SK-N-SH (cell line): Measurements from ENCODE around the gene MAP10. TPM values are rescaled to one million over a fixed set of nuclear protein-coding genes. Genes with fewer than 3 reads are reported as not detected.

Experiments used
- CTCF ChIA-PET: fragments of 300-600, 350-600 bp; formaldehyde crosslinking; extraction: SDS; loops from one replicate; lab custom pipeline; 2021; lab: Yijun Ruan, JAX
- POLR2A ChIA-PET: fragments of 350-600 bp; sonication (Branson Sonifier 250); formaldehyde crosslinking; extraction: SDS; loops from one replicate; lab custom pipeline; 2020; ENCODE audit warnings: antibody characterized with exemption, inconsistent platforms; lab: Yijun Ruan, JAX
- DNase-seq: peaks from one replicate; pipeline ENCODE4 v3.0.0; 2012
- H2AFZ ChIP-seq: fragments of 200-600 bp; sonication (generic); 2 replicates; pipeline ENCODE4 v1.8.1; 2016; ENCODE audit warnings: antibody characterized with exemption, mild to moderate bottlenecking, low read depth
- H3F3A ChIP-seq: fragments of 200-600 bp; sonication (generic); replicated peaks from 2 replicates; pipeline ENCODE3; 2016; ENCODE audit warnings: antibody characterized with exemption, mild to moderate bottlenecking; ENCODE audit not compliant: insufficient read depth
- H3K27ac ChIP-seq, 2 experiments: fragments of 200-500 bp in 1 of 2; fragments of 200-600 bp in 1 of 2; sonication (Bioruptor generic) in 1 of 2; sonication (generic), shearing (Covaris generic) in 1 of 2; 2 replicates each; pipeline versions ENCODE4 v1.5.1 to v1.6.1; 2014 to 2016; ENCODE audit warnings: low read depth in 2 of 2, inconsistent platforms in 1 of 2, low read length in 1 of 2, mild to moderate bottlenecking in 1 of 2, mixed read lengths in 1 of 2
- H3K27me3 ChIP-seq: fragments of 200-600 bp; sonication (generic), shearing (Covaris generic); 2 replicates; pipeline ENCODE4 v1.6.1; 2016; ENCODE audit warnings: mixed run types; ENCODE audit not compliant: insufficient read depth
- H3K36me3 ChIP-seq, 2 experiments: fragments of 200-500 bp in 1 of 2; fragments of 200-600 bp in 1 of 2; sonication (Bioruptor generic) in 1 of 2; sonication (generic) in 1 of 2; replicated peaks in 1 of 2; 2 replicates each; pipeline versions ENCODE3 to v1.5.1; 2014 to 2016; ENCODE audit warnings: low read length in 1 of 2, mild to moderate bottlenecking in 1 of 2; ENCODE audit not compliant: insufficient read depth in 2 of 2, control insufficient read depth in 1 of 2
- H3K4me1 ChIP-seq, 2 experiments: fragments of 200-500 bp in 1 of 2; fragments of 200-600 bp in 1 of 2; sonication (Bioruptor generic) in 1 of 2; sonication (generic), shearing (Covaris generic) in 1 of 2; 2 replicates each; pipeline versions ENCODE4 v1.5.1 to v1.6.1; 2014 to 2016; ENCODE audit warnings: low read depth in 1 of 2, low read length in 1 of 2, mixed run types in 1 of 2; ENCODE audit not compliant: insufficient read depth in 2 of 2, control insufficient read depth in 1 of 2
- H3K4me2 ChIP-seq: fragments of 200-600 bp; sonication (generic), shearing (Covaris generic); 2 replicates; pipeline ENCODE4 v1.6.1; 2017; ENCODE audit warnings: mixed run types
- H3K4me3 ChIP-seq, 2 experiments: fragments of 200-500 bp in 1 of 2; fragments of 200-600 bp in 1 of 2; sonication (Bioruptor generic) in 1 of 2; sonication (generic), shearing (Covaris generic) in 1 of 2; 2 replicates each; pipeline versions ENCODE4 v1.5.1 to v1.8.1; 2014 to 2016; ENCODE audit warnings: low read depth in 2 of 2, inconsistent platforms in 1 of 2, low read length in 1 of 2, mild to moderate bottlenecking in 1 of 2, mixed read lengths in 1 of 2, moderate library complexity in 1 of 2
- H3K79me2 ChIP-seq: fragments of 200-600 bp; sonication (generic); 2 replicates; pipeline ENCODE4 v1.8.1; 2017; ENCODE audit warnings: mild to moderate bottlenecking; ENCODE audit not compliant: insufficient read depth
- H3K9ac ChIP-seq: fragments of 200-600 bp; sonication (generic); 2 replicates; pipeline ENCODE4 v1.6.1; 2017; ENCODE audit warnings: mixed run types
- H3K9me2 ChIP-seq: fragments of 200-600 bp; sonication (generic); 2 replicates; pipeline ENCODE4 v1.6.1; 2017; ENCODE audit warnings: mixed run types
- H3K9me3 ChIP-seq: fragments of 200-600 bp; sonication (generic); 2 replicates; pipeline ENCODE4 v1.6.1; 2017; ENCODE audit warnings: mixed run types, mild to moderate bottlenecking, moderate library complexity
- H4K20me1 ChIP-seq: fragments of 200-600 bp; sonication (generic); 2 replicates; pipeline ENCODE4 v1.6.1; 2017; ENCODE audit warnings: mild to moderate bottlenecking, mixed run types; ENCODE audit not compliant: insufficient read depth
- CHD2 ChIP-seq: fragments of 150-350 bp; IDR thresholded peaks from 2 replicates; pipeline ENCODE4 v1.6.1; 2018; ENCODE audit warnings: low read length; ENCODE audit not compliant: partially characterized antibody
- ELF1 ChIP-seq: IDR thresholded peaks from 2 replicates; pipeline ENCODE4 v1.4.0; 2012
- FOXJ3 ChIP-seq: sonication (generic); formaldehyde crosslinking; IDR thresholded peaks from 2 replicates; pipeline ENCODE4 v1.5.1; 2020; ENCODE audit warnings: mild to moderate bottlenecking, missing genetic modification reagents
- GABPA ChIP-seq: IDR thresholded peaks from 2 replicates; pipeline ENCODE4 v1.4.0; 2012; ENCODE audit warnings: low read depth, mild to moderate bottlenecking
- GATA2 ChIP-seq: sonication (generic); formaldehyde crosslinking; IDR thresholded peaks from 2 replicates; pipeline ENCODE4 v1.5.0; 2020; ENCODE audit warnings: mild to moderate bottlenecking, missing genetic modification reagents
- JUND ChIP-seq: IDR thresholded peaks from 2 replicates; pipeline ENCODE4 v1.4.0; 2012
- MEF2A ChIP-seq: IDR thresholded peaks from 2 replicates; pipeline ENCODE4 v1.4.0; 2012; ENCODE audit warnings: low read depth, borderline replicate concordance
- MXI1 ChIP-seq: IDR thresholded peaks from 2 replicates; pipeline ENCODE4 v1.6.1; 2012; ENCODE audit warnings: mild to moderate bottlenecking, low read depth, low read length, improper control_type of control experiment
- NRF1 ChIP-seq: IDR thresholded peaks from 2 replicates; pipeline ENCODE4 v1.6.1; 2012; ENCODE audit warnings: low read depth, mild to moderate bottlenecking, low read length
- POLR2AphosphoS5 ChIP-seq: IDR thresholded peaks from 2 replicates; pipeline ENCODE4 v1.6.1; 2012; ENCODE audit warnings: low read depth, low read length
- RAD21 ChIP-seq: IDR thresholded peaks from 2 replicates; pipeline ENCODE4 v1.6.1; 2012; ENCODE audit warnings: mild to moderate bottlenecking, low read length
- RCOR1 ChIP-seq: fragments of 150-350 bp; IDR thresholded peaks from 2 replicates; pipeline ENCODE4 v1.6.1; 2017; ENCODE audit warnings: antibody characterized with exemption, low read length
- RFX5 ChIP-seq: IDR thresholded peaks from 2 replicates; pipeline ENCODE4 v1.6.1; 2012; ENCODE audit warnings: mild to moderate bottlenecking, improper control_type of control experiment, low read length
- RXRA ChIP-seq: IDR thresholded peaks from 2 replicates; pipeline ENCODE4 v1.4.0; 2012; ENCODE audit warnings: low read depth, mild to moderate bottlenecking, borderline replicate concordance
- TAF1 ChIP-seq: IDR thresholded peaks from 2 replicates; pipeline ENCODE4 v1.6.1; 2012; ENCODE audit warnings: low read depth, mild to moderate bottlenecking, low read length, moderate library complexity, borderline replicate concordance
- WGBS: methylation state at CpG from one replicate; pipeline ENCODE4 v1.1.6; 2017; ENCODE audit warnings: low lambda C conversion rate; 5-methylcytosine and 5-hydroxymethylcytosine counted together
- polyA plus RNA-seq, 3 experiments: library from polyadenylated mRNA; depleted of rRNA; stranded (reverse); fragments of >200 nt; gene quantifications; 2 replicates each; pipeline ENCODE4 v1.2.3, GENCODE V29; 2012
- TF ChIP-seq, protein P1 (sequence below): IDR thresholded peaks from 2 replicates; pipeline ENCODE4 v1.4.0; 2012; ENCODE audit warnings: low read depth, borderline replicate concordance
- TF ChIP-seq, protein P2 (sequence below): fragments of 150-350 bp; IDR thresholded peaks from 2 replicates; pipeline ENCODE4 v1.6.1; 2017; ENCODE audit warnings: antibody characterized with exemption, low read length, low read depth, borderline replicate concordance
- TF ChIP-seq, protein P3 (sequence below): fragments of 150-350 bp; IDR thresholded peaks from 2 replicates; pipeline ENCODE4 v1.6.1; 2016; ENCODE audit warnings: mild to moderate bottlenecking, low read depth, low read length
- TF ChIP-seq, protein P4 (sequence below): IDR thresholded peaks from 2 replicates; pipeline ENCODE4 v1.4.0; 2012; ENCODE audit warnings: low read depth
- TF ChIP-seq, protein P5 (sequence below): IDR thresholded peaks from 2 replicates; pipeline ENCODE4 v1.6.1; 2012; ENCODE audit warnings: mild to moderate bottlenecking, low read depth, low read length, moderate library complexity

Gene MAP10
- polyA plus RNA-seq, 1 of the 3 experiments (the other 2 are of a cell fraction) = 0.43 TPM

DNA sequence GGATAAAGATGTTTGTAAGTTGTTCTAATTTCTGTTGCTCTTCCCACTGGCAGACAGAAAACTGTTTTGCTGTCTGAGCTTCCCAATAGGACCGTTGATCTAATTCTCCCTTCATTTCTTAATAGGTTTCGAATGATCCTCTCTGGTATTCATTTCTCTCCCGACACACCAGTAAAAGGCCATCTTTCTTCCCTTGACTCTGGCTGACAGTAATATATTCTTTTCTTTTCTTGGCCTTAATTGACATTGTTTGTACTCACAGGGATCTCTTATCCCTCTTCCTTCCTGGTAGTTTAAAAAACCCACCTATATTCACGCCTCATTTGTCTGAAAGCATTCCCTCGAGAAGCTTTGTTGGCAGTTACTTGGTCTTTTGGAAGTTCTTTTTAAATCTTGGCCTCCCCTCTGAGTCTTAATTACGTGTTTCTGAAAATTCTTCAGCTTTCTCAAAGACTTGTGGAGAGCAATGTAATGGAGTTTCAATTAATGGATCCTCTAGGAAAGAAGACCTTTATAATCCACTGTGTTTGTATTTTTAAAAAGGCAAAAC lies 40.3 kb downstream of the MAP10 start:
- no peak overlapping the region for H2AFZ ChIP-seq

More for the DNA sequence above, 40.3 kb downstream of the MAP10 start:
- Histone ChIP-seq H3K27me3 (no peaks in the 10 kb centered on the region), H3K36me3 (no peaks in the 10 kb centered on the region), H3F3A (no peaks in the 10 kb centered on the region), H3K27ac (no peak overlapping the region), H3K9me2 (no peaks in the 10 kb centered on the region), H3K4me2 (no peak overlapping the region), H3K79me2 (no peaks in the 10 kb centered on the region), H3K4me3 (no peak overlapping the region), H3K4me1 (no peaks in the 10 kb centered on the region), H4K20me1 (no peaks in the 10 kb centered on the region), H3K9ac (no peak overlapping the region), H3K9me3 (no peaks in the 10 kb centered on the region)
- no peak for TF ChIP-seq FOXJ3
- TF ChIP-seq, protein P1, sequence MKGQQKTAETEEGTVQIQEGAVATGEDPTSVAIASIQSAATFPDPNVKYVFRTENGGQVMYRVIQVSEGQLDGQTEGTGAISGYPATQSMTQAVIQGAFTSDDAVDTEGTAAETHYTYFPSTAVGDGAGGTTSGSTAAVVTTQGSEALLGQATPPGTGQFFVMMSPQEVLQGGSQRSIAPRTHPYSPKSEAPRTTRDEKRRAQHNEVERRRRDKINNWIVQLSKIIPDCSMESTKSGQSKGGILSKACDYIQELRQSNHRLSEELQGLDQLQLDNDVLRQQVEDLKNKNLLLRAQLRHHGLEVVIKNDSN = no peak
- TF ChIP-seq, protein P2, sequence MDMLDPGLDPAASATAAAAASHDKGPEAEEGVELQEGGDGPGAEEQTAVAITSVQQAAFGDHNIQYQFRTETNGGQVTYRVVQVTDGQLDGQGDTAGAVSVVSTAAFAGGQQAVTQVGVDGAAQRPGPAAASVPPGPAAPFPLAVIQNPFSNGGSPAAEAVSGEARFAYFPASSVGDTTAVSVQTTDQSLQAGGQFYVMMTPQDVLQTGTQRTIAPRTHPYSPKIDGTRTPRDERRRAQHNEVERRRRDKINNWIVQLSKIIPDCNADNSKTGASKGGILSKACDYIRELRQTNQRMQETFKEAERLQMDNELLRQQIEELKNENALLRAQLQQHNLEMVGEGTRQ = no peak
- no peak for TF ChIP-seq GATA2 (CRISPR knock-in tag)
- no peak for TF ChIP-seq TAF1
- TF ChIP-seq MEF2A = no peak
- TF ChIP-seq, protein P3, sequence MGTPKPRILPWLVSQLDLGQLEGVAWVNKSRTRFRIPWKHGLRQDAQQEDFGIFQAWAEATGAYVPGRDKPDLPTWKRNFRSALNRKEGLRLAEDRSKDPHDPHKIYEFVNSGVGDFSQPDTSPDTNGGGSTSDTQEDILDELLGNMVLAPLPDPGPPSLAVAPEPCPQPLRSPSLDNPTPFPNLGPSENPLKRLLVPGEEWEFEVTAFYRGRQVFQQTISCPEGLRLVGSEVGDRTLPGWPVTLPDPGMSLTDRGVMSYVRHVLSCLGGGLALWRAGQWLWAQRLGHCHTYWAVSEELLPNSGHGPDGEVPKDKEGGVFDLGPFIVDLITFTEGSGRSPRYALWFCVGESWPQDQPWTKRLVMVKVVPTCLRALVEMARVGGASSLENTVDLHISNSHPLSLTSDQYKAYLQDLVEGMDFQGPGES = no peak
- TF ChIP-seq, protein P4, sequence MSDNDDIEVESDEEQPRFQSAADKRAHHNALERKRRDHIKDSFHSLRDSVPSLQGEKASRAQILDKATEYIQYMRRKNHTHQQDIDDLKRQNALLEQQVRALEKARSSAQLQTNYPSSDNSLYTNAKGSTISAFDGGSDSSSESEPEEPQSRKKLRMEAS = no peak
- no peak for TF ChIP-seq POLR2AphosphoS5
- no peak for TF ChIP-seq RXRA
- TF ChIP-seq RCOR1 = no peak
- no peak for TF ChIP-seq MXI1
- no peak for TF ChIP-seq NRF1
- TF ChIP-seq JUND = no peak
- TF ChIP-seq RFX5 = no peak
- no peak for TF ChIP-seq GABPA
- TF ChIP-seq CHD2 = no peak
- TF ChIP-seq RAD21 = no peak
- TF ChIP-seq ELF1 = no peak
- TF ChIP-seq, protein P5, sequence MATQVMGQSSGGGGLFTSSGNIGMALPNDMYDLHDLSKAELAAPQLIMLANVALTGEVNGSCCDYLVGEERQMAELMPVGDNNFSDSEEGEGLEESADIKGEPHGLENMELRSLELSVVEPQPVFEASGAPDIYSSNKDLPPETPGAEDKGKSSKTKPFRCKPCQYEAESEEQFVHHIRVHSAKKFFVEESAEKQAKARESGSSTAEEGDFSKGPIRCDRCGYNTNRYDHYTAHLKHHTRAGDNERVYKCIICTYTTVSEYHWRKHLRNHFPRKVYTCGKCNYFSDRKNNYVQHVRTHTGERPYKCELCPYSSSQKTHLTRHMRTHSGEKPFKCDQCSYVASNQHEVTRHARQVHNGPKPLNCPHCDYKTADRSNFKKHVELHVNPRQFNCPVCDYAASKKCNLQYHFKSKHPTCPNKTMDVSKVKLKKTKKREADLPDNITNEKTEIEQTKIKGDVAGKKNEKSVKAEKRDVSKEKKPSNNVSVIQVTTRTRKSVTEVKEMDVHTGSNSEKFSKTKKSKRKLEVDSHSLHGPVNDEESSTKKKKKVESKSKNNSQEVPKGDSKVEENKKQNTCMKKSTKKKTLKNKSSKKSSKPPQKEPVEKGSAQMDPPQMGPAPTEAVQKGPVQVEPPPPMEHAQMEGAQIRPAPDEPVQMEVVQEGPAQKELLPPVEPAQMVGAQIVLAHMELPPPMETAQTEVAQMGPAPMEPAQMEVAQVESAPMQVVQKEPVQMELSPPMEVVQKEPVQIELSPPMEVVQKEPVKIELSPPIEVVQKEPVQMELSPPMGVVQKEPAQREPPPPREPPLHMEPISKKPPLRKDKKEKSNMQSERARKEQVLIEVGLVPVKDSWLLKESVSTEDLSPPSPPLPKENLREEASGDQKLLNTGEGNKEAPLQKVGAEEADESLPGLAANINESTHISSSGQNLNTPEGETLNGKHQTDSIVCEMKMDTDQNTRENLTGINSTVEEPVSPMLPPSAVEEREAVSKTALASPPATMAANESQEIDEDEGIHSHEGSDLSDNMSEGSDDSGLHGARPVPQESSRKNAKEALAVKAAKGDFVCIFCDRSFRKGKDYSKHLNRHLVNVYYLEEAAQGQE = no peak
- CTCF ChIA-PET = interaction anchor here (0.8 kb wide), 1 partner anchor 49 kb away, joined by 3 read pairs; no protein-coding TSS in a partner anchor
- 72% methylated on average over 6 of the region's 6 CpGs for WGBS
- DNase-seq = no peak
- POLR2A ChIA-PET = no interaction called here
